Measurements from ENCODE around the gene CST2.
"Not testable (repeated sequence)": the region's sequence is repeated elsewhere in the genome, so short reads cannot be mapped to it uniquely, and the experiment has no call there.

DNA sequence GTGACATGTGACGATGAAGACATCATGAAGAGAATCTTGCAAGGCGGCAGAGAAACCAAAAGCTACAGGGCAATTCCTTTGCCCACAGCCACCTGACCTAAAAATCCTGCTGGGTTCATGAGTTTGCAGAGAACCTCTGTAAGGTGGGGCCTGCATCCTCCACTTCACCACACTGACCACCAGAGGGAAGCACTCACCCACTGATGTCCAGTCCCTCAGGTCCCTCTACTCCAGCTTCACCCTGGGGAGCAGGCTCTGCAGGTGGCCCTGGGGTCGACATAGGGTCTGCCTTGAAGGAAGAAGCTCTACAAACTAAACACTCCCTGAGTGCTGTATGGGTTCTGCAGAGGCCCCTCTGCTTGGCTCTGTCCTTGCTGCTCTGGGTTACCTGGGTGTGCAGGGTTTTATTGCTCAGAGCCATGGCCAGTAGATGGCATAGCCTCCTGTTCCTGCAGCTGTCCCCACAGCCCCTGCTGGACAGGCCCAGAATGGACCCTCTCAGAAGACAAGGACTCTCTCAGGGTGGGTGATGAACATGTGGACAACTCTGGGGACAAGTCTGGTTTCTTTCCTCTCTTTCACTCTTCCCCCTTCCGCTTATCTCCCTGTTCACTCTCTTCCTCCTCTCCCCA, 27.2 kb downstream of the CST2 start:
- TF ChIP-seq, protein P1, sequence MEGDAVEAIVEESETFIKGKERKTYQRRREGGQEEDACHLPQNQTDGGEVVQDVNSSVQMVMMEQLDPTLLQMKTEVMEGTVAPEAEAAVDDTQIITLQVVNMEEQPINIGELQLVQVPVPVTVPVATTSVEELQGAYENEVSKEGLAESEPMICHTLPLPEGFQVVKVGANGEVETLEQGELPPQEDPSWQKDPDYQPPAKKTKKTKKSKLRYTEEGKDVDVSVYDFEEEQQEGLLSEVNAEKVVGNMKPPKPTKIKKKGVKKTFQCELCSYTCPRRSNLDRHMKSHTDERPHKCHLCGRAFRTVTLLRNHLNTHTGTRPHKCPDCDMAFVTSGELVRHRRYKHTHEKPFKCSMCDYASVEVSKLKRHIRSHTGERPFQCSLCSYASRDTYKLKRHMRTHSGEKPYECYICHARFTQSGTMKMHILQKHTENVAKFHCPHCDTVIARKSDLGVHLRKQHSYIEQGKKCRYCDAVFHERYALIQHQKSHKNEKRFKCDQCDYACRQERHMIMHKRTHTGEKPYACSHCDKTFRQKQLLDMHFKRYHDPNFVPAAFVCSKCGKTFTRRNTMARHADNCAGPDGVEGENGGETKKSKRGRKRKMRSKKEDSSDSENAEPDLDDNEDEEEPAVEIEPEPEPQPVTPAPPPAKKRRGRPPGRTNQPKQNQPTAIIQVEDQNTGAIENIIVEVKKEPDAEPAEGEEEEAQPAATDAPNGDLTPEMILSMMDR (IDR thresholded peaks at IDR 0.05; ENCODE audit: insufficient read depth, low read length), result not testable (repeated sequence)
- TF ChIP-seq, protein P2, sequence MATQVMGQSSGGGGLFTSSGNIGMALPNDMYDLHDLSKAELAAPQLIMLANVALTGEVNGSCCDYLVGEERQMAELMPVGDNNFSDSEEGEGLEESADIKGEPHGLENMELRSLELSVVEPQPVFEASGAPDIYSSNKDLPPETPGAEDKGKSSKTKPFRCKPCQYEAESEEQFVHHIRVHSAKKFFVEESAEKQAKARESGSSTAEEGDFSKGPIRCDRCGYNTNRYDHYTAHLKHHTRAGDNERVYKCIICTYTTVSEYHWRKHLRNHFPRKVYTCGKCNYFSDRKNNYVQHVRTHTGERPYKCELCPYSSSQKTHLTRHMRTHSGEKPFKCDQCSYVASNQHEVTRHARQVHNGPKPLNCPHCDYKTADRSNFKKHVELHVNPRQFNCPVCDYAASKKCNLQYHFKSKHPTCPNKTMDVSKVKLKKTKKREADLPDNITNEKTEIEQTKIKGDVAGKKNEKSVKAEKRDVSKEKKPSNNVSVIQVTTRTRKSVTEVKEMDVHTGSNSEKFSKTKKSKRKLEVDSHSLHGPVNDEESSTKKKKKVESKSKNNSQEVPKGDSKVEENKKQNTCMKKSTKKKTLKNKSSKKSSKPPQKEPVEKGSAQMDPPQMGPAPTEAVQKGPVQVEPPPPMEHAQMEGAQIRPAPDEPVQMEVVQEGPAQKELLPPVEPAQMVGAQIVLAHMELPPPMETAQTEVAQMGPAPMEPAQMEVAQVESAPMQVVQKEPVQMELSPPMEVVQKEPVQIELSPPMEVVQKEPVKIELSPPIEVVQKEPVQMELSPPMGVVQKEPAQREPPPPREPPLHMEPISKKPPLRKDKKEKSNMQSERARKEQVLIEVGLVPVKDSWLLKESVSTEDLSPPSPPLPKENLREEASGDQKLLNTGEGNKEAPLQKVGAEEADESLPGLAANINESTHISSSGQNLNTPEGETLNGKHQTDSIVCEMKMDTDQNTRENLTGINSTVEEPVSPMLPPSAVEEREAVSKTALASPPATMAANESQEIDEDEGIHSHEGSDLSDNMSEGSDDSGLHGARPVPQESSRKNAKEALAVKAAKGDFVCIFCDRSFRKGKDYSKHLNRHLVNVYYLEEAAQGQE (IDR thresholded peaks at IDR 0.05; ENCODE audit: insufficient replicate concordance, low read depth), result not testable (repeated sequence)
- TF ChIP-seq POLR2AphosphoS5, GABPA (IDR thresholded peaks at IDR 0.05; ENCODE audit: low read depth): not testable (repeated sequence)
